HG02852 (cell line): ENCODE data around the gene PRCD.
"Not testable (repeated sequence)": the region's sequence is repeated elsewhere in the genome, so short reads cannot be mapped to it uniquely, and the experiment has no call there.

Experiments
- ATAC-seq: cut with Tn5 transposase; IDR thresholded peaks from one replicate; pipeline ENCODE4 v1.9.1; 2021; ENCODE audit warnings: mild to moderate bottlenecking, moderate library complexity; ENCODE audit not compliant: unreplicated experiment

PRCD gene

GRCh38 chr17:76502341-76503211, 37.3 kb upstream of the PRCD start:
- ATAC-seq, result no peak

- ATAC-seq, result no peak
Measured at GRCh38 chr17:76504117-76504516, 35.7 kb upstream of the PRCD start.

- ATAC-seq, result no peak
Measured at GRCh38 chr17:76506408-76507345, 33.2 kb upstream of the PRCD start.

GRCh38 chr17:76508472-76509063, 31.3 kb upstream of the PRCD start:
- ATAC-seq, result not testable (repeated sequence)

GRCh38 chr17:76510831-76511244, 29.0 kb upstream of the PRCD start:
- no peak for ATAC-seq

- no peak for ATAC-seq
Measured at GRCh38 chr17:76511668-76512365, 28.0 kb upstream of the PRCD start.

GRCh38 chr17:76512366-76513305, 27.2 kb upstream of the PRCD start:
- no peak for ATAC-seq

- ATAC-seq, result no peak
Measured at GRCh38 chr17:76513306-76513692, 26.5 kb upstream of the PRCD start.

GRCh38 chr17:76514355-76514754, 25.5 kb upstream of the PRCD start:
- not testable (repeated sequence) for ATAC-seq

- peak; percentile 67 for ATAC-seq
Measured at GRCh38 chr17:76515274-76515949, 24.4 kb upstream of the PRCD start.

- ATAC-seq, result no peak
Measured at GRCh38 chr17:76517638-76518038, 22.2 kb upstream of the PRCD start.

- ATAC-seq, result no peak
Measured at GRCh38 chr17:76519048-76519966, 20.5 kb upstream of the PRCD start.

- no peak for ATAC-seq
Measured at GRCh38 chr17:76521262-76521661, 18.6 kb upstream of the PRCD start.

- ATAC-seq, result not testable (repeated sequence)
Measured at GRCh38 chr17:76521683-76522082, 18.2 kb upstream of the PRCD start.

- no peak for ATAC-seq
Measured at GRCh38 chr17:76523084-76524037, 16.5 kb upstream of the PRCD start.

GRCh38 chr17:76524598-76525512, 15.0 kb upstream of the PRCD start:
- ATAC-seq, result no peak
